ENCODE results near the gene PXN.

- TF ChIP-seq CTCF (IDR thresholded peaks at IDR 0.05) (peak in 5 of 7 experiments; percentile 6 to 56 (median 55)), POLR2A (IDR thresholded peaks at IDR 0.05) (peak in 1 of 3 donors; percentile 42)
Measured at GRCh38 chr12:120234643-120235368, 30.7 kb downstream of the PXN start.

Measured in body of pancreas (tissue), 4 donors.